GM12878 (cell line): ENCODE results near the gene SCAP. TPM values are rescaled to one million over a fixed set of nuclear protein-coding genes. Genes with fewer than 3 reads are reported as not detected.

Experiments
- ATAC-seq: fragments of 200-7000 bp; cut with Tn5 transposase; 3 replicates; pipeline ENCODE4 v1.9.1; 2020; ENCODE audit warnings: mild to moderate bottlenecking, moderate library complexity
- BruUV-seq: library from RNA; stranded (reverse); fragments of 400-500 nt; replicated peaks from 2 replicates; lab custom pipeline; 2021; lab: Mats Ljungman, UMichigan
- CTCF ChIA-PET: fragments of 300-600 bp; sonication (Branson Sonifier 250); formaldehyde crosslinking; extraction: SDS; loops from one replicate; lab custom pipeline; 2021; ENCODE audit warnings: inconsistent platforms; lab: Yijun Ruan, JAX
- POLR2A ChIA-PET: fragments of 350-600 bp; formaldehyde crosslinking; extraction: SDS; loops from one replicate; lab custom pipeline; 2021; ENCODE audit warnings: inconsistent platforms; lab: Charles Lee
- RAD21 ChIA-PET: fragments of 300-600 bp; sonication (Branson Sonifier 250); formaldehyde crosslinking; loops from one replicate; lab custom pipeline; 2023; ENCODE audit warnings: antibody characterized with exemption; ENCODE audit not compliant: unreplicated experiment; lab: Charles Lee
- SMC1A ChIA-PET: fragments of 300-600 bp; sonication (Branson Sonifier 250); formaldehyde crosslinking; loops from one replicate; lab custom pipeline; 2023; ENCODE audit not compliant: unreplicated experiment, uncharacterized antibody; lab: Charles Lee
- DNase-seq: peaks from one replicate; pipeline ENCODE4 v3.0.0-alpha.2; 2011; ENCODE audit warnings: low read depth, low spot score
- FAIRE-seq: peaks from 3 replicates; lab custom pipeline; 2011; peaks lifted over from hg19 to GRCh38; lab: Jason Lieb, UNC
- H2AFZ ChIP-seq: 2 replicates; pipeline ENCODE4 v1.6.0; 2011; ENCODE audit warnings: low read depth, low read length, control low read depth; ENCODE audit not compliant: control insufficient read depth
- H3K27ac ChIP-seq: 2 replicates; pipeline ENCODE4 v1.5.1; 2011; ENCODE audit warnings: control low read depth; ENCODE audit not compliant: control insufficient read depth, insufficient read depth
- H3K27me3 ChIP-seq, 2 experiments: replicated peaks in 1 of 2; 2 replicates each; pipeline versions ENCODE4 v1.6.0 to v1.6.1; 2011; ENCODE audit warnings: low read length in 1 of 2; ENCODE audit not compliant: control insufficient read depth in 2 of 2, insufficient read depth in 2 of 2
- H3K36me3 ChIP-seq, 2 experiments: 2 replicates each; pipeline ENCODE4 v1.5.1; 2011; ENCODE audit warnings: low read length in 1 of 2; ENCODE audit not compliant: control insufficient read depth in 2 of 2, insufficient read depth in 2 of 2
- H3K4me1 ChIP-seq: 2 replicates; pipeline ENCODE4 v1.6.1; 2011; ENCODE audit warnings: mild to moderate bottlenecking, low read length, moderate library complexity, mixed read lengths; ENCODE audit not compliant: control insufficient read depth, insufficient read depth
- H3K4me2 ChIP-seq: 2 replicates; pipeline ENCODE4 v1.6.0; 2011; ENCODE audit warnings: control low read depth; ENCODE audit not compliant: control insufficient read depth, insufficient read depth
- H3K4me3 ChIP-seq: fragments of 200-600 bp; sonication (generic); 2 replicates; pipeline ENCODE4 v1.5.1; 2016
- H3K79me2 ChIP-seq: 2 replicates; pipeline ENCODE4 v1.6.0; 2011; ENCODE audit warnings: low read length; ENCODE audit not compliant: control insufficient read depth, insufficient read depth
- H3K9ac ChIP-seq: 2 replicates; pipeline ENCODE4 v1.8.0; 2011; ENCODE audit warnings: low read length, control low read depth, mixed read lengths; ENCODE audit not compliant: control insufficient read depth, insufficient read depth
- H3K9me3 ChIP-seq: replicated peaks from 3 replicates; pipeline ENCODE4 v1.5.1; 2011; ENCODE audit warnings: mild to moderate bottlenecking, low read length; ENCODE audit not compliant: control insufficient read depth, insufficient read depth
- H4K20me1 ChIP-seq: 2 replicates; pipeline ENCODE4 v1.6.0; 2011; ENCODE audit not compliant: control insufficient read depth, insufficient read depth
- CBX3 ChIP-seq: fragments of 200-600 bp; sonication (generic); IDR thresholded peaks from 2 replicates; pipeline ENCODE4 v1.6.1; 2016; ENCODE audit warnings: low read depth, borderline replicate concordance
- CREB1 ChIP-seq: IDR thresholded peaks from 2 replicates; pipeline ENCODE4 v1.6.1; 2012; ENCODE audit warnings: low read depth, mild to moderate bottlenecking, inconsistent platforms
- EGR1 ChIP-seq, 2 experiments: IDR thresholded peaks; 1 replicate in 1 of 2; 2 replicates in 1 of 2; pipeline ENCODE4 v1.6.1; 2011 to 2012; ENCODE audit warnings: low read depth in 2 of 2, low read length in 2 of 2, borderline replicate concordance in 1 of 2, mild to moderate bottlenecking in 1 of 2, moderate library complexity in 1 of 2
- GATAD2B ChIP-seq: fragments of 450-650 bp; conservative IDR thresholded peaks from 2 replicates; pipeline ENCODE4 v1.6.1; 2017; ENCODE audit warnings: low read depth, mild to moderate bottlenecking, moderate library complexity
- HDGF ChIP-seq: fragments of 450-650 bp; IDR thresholded peaks from 2 replicates; pipeline ENCODE4 v1.6.1; 2016; ENCODE audit warnings: antibody characterized with exemption
- NBN ChIP-seq: fragments of 450-650 bp; IDR thresholded peaks from 2 replicates; pipeline ENCODE4 v1.6.1; 2016
- NR2F1 ChIP-seq: fragments of 450-650 bp; conservative IDR thresholded peaks from 2 replicates; pipeline ENCODE4 v1.6.1; 2017; ENCODE audit warnings: mild to moderate bottlenecking
- NRF1 ChIP-seq: conservative IDR thresholded peaks from 2 replicates; pipeline ENCODE4 v1.6.1; 2011; ENCODE audit warnings: mild to moderate bottlenecking, low read depth, low read length, improper control_type of control experiment
- PAX5 ChIP-seq: IDR thresholded peaks from 2 replicates; pipeline ENCODE4 v1.6.1; 2011; ENCODE audit warnings: low read depth, low read length, borderline replicate concordance
- POLR2A ChIP-seq: IDR thresholded peaks from 2 replicates; pipeline ENCODE4 v1.6.1; 2011; ENCODE audit warnings: low read depth, mild to moderate bottlenecking, low read length
- POLR2AphosphoS2 ChIP-seq: IDR thresholded peaks from 2 replicates; pipeline ENCODE4 v1.6.1; 2011; ENCODE audit warnings: low read depth, mild to moderate bottlenecking, low read length, improper control_type of control experiment, moderate library complexity
- POU2F2 ChIP-seq: IDR thresholded peaks from 3 replicates; pipeline ENCODE4 v1.6.1; 2011; ENCODE audit warnings: low read depth, mild to moderate bottlenecking, low read length, borderline replicate concordance
- RELA ChIP-seq: fragments of 450-650 bp; IDR thresholded peaks from 2 replicates; pipeline ENCODE4 v1.8.0; 2014; ENCODE audit warnings: borderline replicate concordance; ENCODE audit not compliant: partially characterized antibody
- SMAD1 ChIP-seq: fragments of 450-650 bp; IDR thresholded peaks from 2 replicates; pipeline ENCODE4 v1.6.1; 2018; ENCODE audit warnings: mild to moderate bottlenecking, low read depth; ENCODE audit not compliant: partially characterized antibody
- STAT1 ChIP-seq: fragments of 450-650 bp; conservative IDR thresholded peaks from 2 replicates; pipeline ENCODE4 v1.6.1; 2014; ENCODE audit warnings: antibody characterized with exemption, mild to moderate bottlenecking
- TAF1 ChIP-seq: IDR thresholded peaks from 2 replicates; pipeline ENCODE4 v1.6.1; 2011; ENCODE audit warnings: mild to moderate bottlenecking, low read depth, low read length, borderline replicate concordance
- YBX1 ChIP-seq: fragments of 450-650 bp; IDR thresholded peaks from 2 replicates; pipeline ENCODE4 v1.6.1; 2016; ENCODE audit warnings: antibody characterized with exemption
- ZZZ3 ChIP-seq: IDR thresholded peaks from 2 replicates; pipeline ENCODE4 v1.6.1; 2011; ENCODE audit warnings: low read depth; ENCODE audit not compliant: control insufficient read depth, insufficient read length
- WGBS: methylation state at CpG from one replicate; pipeline ENCODE4 v1.1.6; 2016; ENCODE audit warnings: low lambda C conversion rate; ENCODE audit not compliant: insufficient replicate concordance, insufficient coverage; ENCODE audit errors: missing lambda C conversion rate; 5-methylcytosine and 5-hydroxymethylcytosine counted together
- in situ Hi-C: fragments of 300-500 bp; cut with MboI; formaldehyde crosslinking; loops from 9 replicates; pipeline ENCODE4 v1.14.3; 2018; ENCODE audit warnings: mixed read lengths
- intact Hi-C: fragments of 100-400 bp; cut with micrococcal nuclease; formaldehyde crosslinking; loops from one replicate; pipeline ENCODE4 v1.14.2; 2022; ENCODE audit not compliant: unreplicated experiment
- polyA plus RNA-seq, 11 experiments: library from polyadenylated mRNA; depleted of rRNA in 4 of 11; unstranded in 6 of 11; stranded (reverse) in 5 of 11; fragments of >200 nt; fragmentation: Nextera tagmentation in 4 of 11; fragmentation: Illumina TruSeq in 1 of 11; extraction: Ambion mirVana in 4 of 11; extraction: Trizol in 1 of 11; gene quantifications; 1 replicate in 1 of 11; 2 replicates in 10 of 11; pipeline versions ENCODE4 v1.2.1 to v1.2.3, GENCODE V29; 2011 to 2016; ENCODE audit warnings: inconsistent platforms in 2 of 11, missing spikeins in 2 of 11, low read depth in 1 of 11
- total RNA-seq, 4 experiments: library from RNA; depleted of rRNA in 3 of 4; stranded (reverse); fragments of >200 nt in 3 of 4; fragmentation: Illumina TruSeq in 1 of 4; extraction: Trizol in 1 of 4; gene quantifications; 2 replicates each; pipeline versions ENCODE4 v1.2.1 to v1.2.3, GENCODE V29; 2013 to 2021
- TF ChIP-seq, protein P1 (sequence below): fragments of 450-650 bp; IDR thresholded peaks from 2 replicates; pipeline ENCODE4 v1.6.1; 2018; ENCODE audit warnings: borderline replicate concordance, mild to moderate bottlenecking; ENCODE audit not compliant: partially characterized antibody
- TF ChIP-seq, protein P2 (sequence below): IDR thresholded peaks from 2 replicates; pipeline ENCODE4 v1.6.1; 2012; ENCODE audit warnings: low read depth, low read length, improper control_type of control experiment

Gene SCAP
- total and polyA plus RNA-seq, 10 of the 15 experiments (the other 5 are each of a cell fraction or from before 2014, with no cell fraction given), result 1.5 to 64.1 (median 27.9) TPM

DNA sequence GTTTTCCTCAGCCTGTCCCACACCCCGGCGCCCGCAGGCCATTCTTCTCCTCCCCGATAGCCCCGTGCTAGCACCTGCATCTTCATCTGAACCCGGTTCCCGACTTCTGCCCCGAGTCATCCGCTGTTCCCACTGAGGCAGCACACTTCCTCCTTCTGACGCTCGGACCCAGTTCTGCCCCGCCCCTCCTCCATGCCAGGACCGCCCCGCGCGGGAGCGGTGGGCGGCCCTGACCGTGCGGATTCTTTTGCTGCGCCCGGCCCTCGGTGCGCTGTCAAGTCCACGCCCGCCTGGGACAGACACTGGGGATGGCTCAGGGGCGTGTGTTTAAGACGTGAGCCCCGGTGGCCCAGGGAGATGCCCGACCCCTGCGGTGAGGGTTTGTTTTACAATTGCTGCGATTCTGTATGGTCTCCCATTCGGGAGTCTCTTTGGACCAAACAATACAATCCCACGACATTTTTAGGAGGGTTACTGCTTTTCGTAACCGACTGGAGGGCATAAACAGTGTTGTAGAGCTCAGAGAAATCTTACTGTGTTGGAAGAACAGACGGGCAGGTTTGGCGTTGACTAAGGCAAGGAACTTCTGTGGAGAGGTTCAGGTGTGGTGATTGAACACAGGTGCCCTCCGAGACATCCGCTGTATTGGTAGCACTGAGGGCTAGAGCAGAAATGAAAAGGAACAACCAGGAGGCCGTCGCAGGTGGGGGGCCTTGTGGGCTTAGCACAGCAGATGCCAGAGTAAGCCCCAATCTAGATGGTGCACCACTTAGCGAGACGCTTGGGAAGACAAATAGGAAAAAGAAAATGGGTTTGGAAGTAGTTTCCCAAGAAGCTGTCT is 94.2 kb downstream of the SCAP start:
- no peaks in the 10 kb centered on the region for H4K20me1 ChIP-seq
- peaks cover under 1 to 3% of the 10 kb centered on the region in 2 experiments; a peak in 2 of 4 replicates for H3K36me3 ChIP-seq
- peaks cover 18% of the 10 kb centered on the region for H3K4me1 ChIP-seq
- H3K27ac ChIP-seq, result peak overlapping the region; percentile 91
- FAIRE-seq (peak; percentile 57), ATAC-seq (peak; percentile 89), DNase-seq (peak; percentile 45)
- SMC1A ChIA-PET, result interaction anchor here (0.8 to 1.3 kb wide), 4 partner anchors 35 to 111 kb away, joined by 3 to 4 read pairs (median 4); no protein-coding TSS in a partner anchor
- 12% methylated on average over 40 of the region's 44 CpGs for WGBS
- no peaks in the 10 kb centered on the region for H3K27me3 ChIP-seq
- intact Hi-C loops (no loop called here), in situ Hi-C loops (no loop called here)
- no peaks in the 10 kb centered on the region for H3K9me3 ChIP-seq
- RAD21 ChIA-PET, result interaction anchor here (0.9 to 1.5 kb wide), 4 partner anchors 40 to 552 kb away, joined by 3 to 9 read pairs (median 3); partner anchors contain the start of gene SETD2
- H3K4me3 ChIP-seq, result peak overlapping the region; percentile 74
- peak overlapping the region; percentile 89 for H3K4me2 ChIP-seq
- POLR2A ChIA-PET, result interaction anchor here (0.7 to 1.6 kb wide), 8 partner anchors 53 to 402 kb away, joined by 3 to 6 read pairs (median 4); partner anchors contain the start of gene NBEAL2
- peak overlapping the region; percentile 84 for H2AFZ ChIP-seq
- H3K79me2 ChIP-seq, result peaks cover 52% of the 10 kb centered on the region
- H3K9ac ChIP-seq, result peak overlapping the region; percentile 93
- CTCF ChIA-PET, result interaction anchor here (1.2 kb wide), 2 partner anchors 209 to 217 kb away, joined by 4 to 5 read pairs; no protein-coding TSS in a partner anchor
- BruUV-seq, result no TSS peak
- 0 out of 3 replicates have a peak, but pooled peaks have one; percentile 35 for TF ChIP-seq POU2F2
- peak; percentile 47 for TF ChIP-seq POLR2A
- TF ChIP-seq CREB1, result 0 out of 2 replicates have a peak, but pooled peaks have one; percentile 14
- TF ChIP-seq, protein P1, sequence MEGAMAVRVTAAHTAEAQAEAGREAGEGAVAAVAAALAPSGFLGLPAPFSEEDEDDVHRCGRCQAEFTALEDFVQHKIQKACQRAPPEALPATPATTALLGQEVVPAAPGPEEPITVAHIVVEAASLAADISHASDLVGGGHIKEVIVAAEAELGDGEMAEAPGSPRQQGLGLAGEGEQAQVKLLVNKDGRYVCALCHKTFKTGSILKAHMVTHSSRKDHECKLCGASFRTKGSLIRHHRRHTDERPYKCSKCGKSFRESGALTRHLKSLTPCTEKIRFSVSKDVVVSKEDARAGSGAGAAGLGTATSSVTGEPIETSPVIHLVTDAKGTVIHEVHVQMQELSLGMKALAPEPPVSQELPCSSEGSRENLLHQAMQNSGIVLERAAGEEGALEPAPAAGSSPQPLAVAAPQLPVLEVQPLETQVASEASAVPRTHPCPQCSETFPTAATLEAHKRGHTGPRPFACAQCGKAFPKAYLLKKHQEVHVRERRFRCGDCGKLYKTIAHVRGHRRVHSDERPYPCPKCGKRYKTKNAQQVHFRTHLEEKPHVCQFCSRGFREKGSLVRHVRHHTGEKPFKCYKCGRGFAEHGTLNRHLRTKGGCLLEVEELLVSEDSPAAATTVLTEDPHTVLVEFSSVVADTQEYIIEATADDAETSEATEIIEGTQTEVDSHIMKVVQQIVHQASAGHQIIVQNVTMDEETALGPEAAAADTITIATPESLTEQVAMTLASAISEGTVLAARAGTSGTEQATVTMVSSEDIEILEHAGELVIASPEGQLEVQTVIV, result peak; percentile 42
- peak; percentile 20; the same call in 1 of the 2 replicates for TF ChIP-seq NR2F1
- TF ChIP-seq CBX3, result no peak
- TF ChIP-seq, protein P2, sequence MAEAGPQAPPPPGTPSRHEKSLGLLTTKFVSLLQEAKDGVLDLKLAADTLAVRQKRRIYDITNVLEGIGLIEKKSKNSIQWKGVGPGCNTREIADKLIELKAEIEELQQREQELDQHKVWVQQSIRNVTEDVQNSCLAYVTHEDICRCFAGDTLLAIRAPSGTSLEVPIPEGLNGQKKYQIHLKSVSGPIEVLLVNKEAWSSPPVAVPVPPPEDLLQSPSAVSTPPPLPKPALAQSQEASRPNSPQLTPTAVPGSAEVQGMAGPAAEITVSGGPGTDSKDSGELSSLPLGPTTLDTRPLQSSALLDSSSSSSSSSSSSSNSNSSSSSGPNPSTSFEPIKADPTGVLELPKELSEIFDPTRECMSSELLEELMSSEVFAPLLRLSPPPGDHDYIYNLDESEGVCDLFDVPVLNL, result 0 out of 2 replicates have a peak, but pooled peaks have one; percentile 17
- 0 out of 2 replicates have a peak, but pooled peaks have one; percentile 67 for TF ChIP-seq NBN
- TF ChIP-seq EGR1 (IDR thresholded peaks at IDR 0.05; ENCODE audit: borderline replicate concordance in 1 of 2, low read depth in 2 of 2, low read length in 2 of 2), result 0 out of 3 replicates have a peak, but pooled peaks of 1 of the 2 experiments have one; percentile 11
- TF ChIP-seq RELA, result no peak
- TF ChIP-seq STAT1, result no peak
- no peak for TF ChIP-seq PAX5
- TF ChIP-seq TAF1, result peak; percentile 76
- peak; percentile 50; the same call in 1 of the 2 replicates for TF ChIP-seq POLR2AphosphoS2
- TF ChIP-seq YBX1, result no peak
- peak; percentile 35; the same call in 1 of the 2 replicates for TF ChIP-seq HDGF
- TF ChIP-seq ZZZ3, result no peak
- peak; percentile 17; the same call in 1 of the 2 replicates for TF ChIP-seq NRF1
- TF ChIP-seq SMAD1, result peak; percentile 64
- TF ChIP-seq GATAD2B, result peak; percentile 80; the same call in 1 of the 2 replicates
